ENCODE results near the gene PRKCE. TPM values are rescaled to one million over a fixed set of nuclear protein-coding genes. Genes with fewer than 3 reads are reported as not detected.

Gene PRKCE
- total RNA-seq, 2 donors from 2014 or later: 7.3 to 20.8 TPM

DNA sequence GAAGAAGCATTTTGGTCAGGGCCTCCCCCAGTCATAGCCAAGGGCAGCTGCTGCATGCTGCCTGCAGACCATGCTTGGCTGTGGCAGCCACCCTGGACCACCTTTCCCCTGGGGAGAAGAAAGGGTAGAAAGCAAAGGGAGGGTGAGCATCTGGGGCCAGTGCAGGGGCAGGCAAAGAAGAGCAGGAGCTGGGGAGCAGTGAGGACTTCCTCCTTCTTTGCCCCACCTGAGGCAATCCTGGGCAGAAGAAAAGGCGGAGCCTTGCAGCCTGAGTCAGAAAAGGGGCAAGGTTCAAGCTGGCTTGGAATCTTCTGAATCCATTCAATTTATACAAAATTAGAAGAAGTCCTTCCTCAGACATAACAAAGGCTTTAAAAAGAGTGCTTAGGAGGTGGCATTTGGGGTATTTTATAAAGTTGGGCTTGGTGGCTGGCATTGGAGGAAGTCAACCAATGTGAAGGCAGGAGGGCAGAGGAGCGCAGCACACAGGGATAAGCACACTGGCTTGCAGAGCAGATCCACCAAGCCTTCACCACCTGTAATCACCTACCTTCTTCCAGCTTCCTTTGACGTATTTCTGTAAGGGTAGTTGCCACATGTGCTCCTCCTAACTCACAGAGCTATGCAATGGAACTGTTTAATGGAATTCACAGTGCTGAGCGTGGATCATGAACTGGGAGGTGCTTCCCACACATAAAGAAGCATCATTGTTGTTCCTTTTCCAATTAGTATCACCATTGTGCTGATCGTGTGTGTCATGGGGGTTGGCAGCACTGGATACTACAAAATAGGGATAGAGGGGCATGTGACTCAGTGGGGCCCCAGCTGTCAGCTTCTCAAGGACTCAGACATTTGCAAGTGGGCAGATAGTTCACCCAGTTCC lies 491.3 kb downstream of the PRKCE start:
- DNase-seq: peak in 2 of 4 donors; percentile 22 to 23
- ATAC-seq: no peak
- intact Hi-C loops (cut with DNase I): no loop called here
- 84 to 91% methylated on average over 5 of the region's 5 CpGs for WGBS, 2 donors
- no peaks in the 10 kb centered on the region for H3K9me3 ChIP-seq
- H3K4me3 ChIP-seq: no peak overlapping the region
- H3K4me1 ChIP-seq: peaks cover 18% of the 10 kb centered on the region
- H3K27ac ChIP-seq: no peak overlapping the region
- TF ChIP-seq, protein P1, sequence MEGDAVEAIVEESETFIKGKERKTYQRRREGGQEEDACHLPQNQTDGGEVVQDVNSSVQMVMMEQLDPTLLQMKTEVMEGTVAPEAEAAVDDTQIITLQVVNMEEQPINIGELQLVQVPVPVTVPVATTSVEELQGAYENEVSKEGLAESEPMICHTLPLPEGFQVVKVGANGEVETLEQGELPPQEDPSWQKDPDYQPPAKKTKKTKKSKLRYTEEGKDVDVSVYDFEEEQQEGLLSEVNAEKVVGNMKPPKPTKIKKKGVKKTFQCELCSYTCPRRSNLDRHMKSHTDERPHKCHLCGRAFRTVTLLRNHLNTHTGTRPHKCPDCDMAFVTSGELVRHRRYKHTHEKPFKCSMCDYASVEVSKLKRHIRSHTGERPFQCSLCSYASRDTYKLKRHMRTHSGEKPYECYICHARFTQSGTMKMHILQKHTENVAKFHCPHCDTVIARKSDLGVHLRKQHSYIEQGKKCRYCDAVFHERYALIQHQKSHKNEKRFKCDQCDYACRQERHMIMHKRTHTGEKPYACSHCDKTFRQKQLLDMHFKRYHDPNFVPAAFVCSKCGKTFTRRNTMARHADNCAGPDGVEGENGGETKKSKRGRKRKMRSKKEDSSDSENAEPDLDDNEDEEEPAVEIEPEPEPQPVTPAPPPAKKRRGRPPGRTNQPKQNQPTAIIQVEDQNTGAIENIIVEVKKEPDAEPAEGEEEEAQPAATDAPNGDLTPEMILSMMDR (IDR thresholded peaks at IDR 0.05): no peak
- no peak for TF ChIP-seq POLR2A (IDR thresholded peaks at IDR 0.05)
- H3K27me3 ChIP-seq: no peaks in the 10 kb centered on the region
- no peaks in the 10 kb centered on the region for H3K36me3 ChIP-seq (replicated peaks in 1 of 2; ENCODE audit: insufficient read depth in 1 of 2, low read depth in 2 of 2)

GRCh38 chr2:46143429-46144132 lies 492.1 kb downstream of the PRKCE start:
- no peak for DNase-seq
- Histone ChIP-seq H3K4me3 (no peak overlapping the region), H3K36me3 (replicated peaks in 1 of 2; ENCODE audit: insufficient read depth in 1 of 2, low read depth in 2 of 2) (no peaks in the 10 kb centered on the region), H3K27me3 (no peaks in the 10 kb centered on the region), H3K4me1 (peaks cover 18% of the 10 kb centered on the region), H3K27ac (no peak overlapping the region), H3K9me3 (no peaks in the 10 kb centered on the region)
- intact Hi-C loops (cut with DNase I): no loop called here
- no peak for ATAC-seq
- WGBS, 2 donors: 87 to 94% methylated on average over 8 to 9 of the region's 9 CpGs
- TF ChIP-seq, protein P1 (IDR thresholded peaks at IDR 0.05): no peak
- no peak for TF ChIP-seq POLR2A (IDR thresholded peaks at IDR 0.05)

DNA sequence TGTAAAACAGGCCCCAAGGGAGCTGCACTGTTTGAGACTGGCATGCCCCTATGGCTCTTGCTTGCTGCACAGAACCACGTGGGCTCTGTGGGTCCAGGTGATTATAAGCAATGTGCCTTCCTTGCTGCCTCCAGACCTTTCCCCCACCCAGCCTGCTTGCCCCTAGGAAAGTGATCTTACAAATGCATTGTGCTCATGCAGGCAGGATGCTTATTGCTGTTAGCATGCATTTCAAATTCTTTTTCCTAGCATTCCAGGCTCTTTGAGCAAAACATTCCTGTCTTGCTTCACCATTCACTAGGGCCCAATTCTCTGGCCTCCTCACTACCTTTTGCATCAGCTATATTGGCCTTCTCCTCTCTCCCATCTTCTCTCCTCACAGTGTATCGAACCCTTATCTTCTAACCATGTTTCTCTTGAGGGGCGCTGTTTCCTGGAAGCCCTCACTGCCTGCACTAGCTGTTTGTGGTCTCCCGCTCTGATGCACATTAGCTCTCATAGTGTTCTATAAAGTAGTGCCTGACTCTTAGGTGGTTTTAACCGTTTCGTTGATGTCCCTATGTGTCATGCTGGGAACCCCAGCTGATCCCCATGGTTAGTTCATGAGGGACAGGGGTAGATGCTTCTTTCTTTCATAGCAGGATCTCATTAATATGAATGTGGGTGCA lies 492.8 kb downstream of the PRKCE start:
- Histone ChIP-seq H3K27ac (no peak overlapping the region), H3K36me3 (replicated peaks in 1 of 2; ENCODE audit: insufficient read depth in 1 of 2, low read depth in 2 of 2) (no peaks in the 10 kb centered on the region), H3K4me3 (no peak overlapping the region), H3K9me3 (no peaks in the 10 kb centered on the region), H3K27me3 (no peaks in the 10 kb centered on the region), H3K4me1 (peaks cover 18% of the 10 kb centered on the region)
- TF ChIP-seq, protein P1 (IDR thresholded peaks at IDR 0.05): no peak
- TF ChIP-seq POLR2A (IDR thresholded peaks at IDR 0.05): no peak
- ATAC-seq (no peak), DNase-seq (no peak)
- intact Hi-C loops (cut with DNase I): no loop called here
- WGBS, 2 donors: 95 to 96% methylated on average over 6 of the region's 6 CpGs

- ATAC-seq: no peak
Observed at GRCh38 chr2:46145017-46145416, 493.5 kb downstream of the PRKCE start.

More at GRCh38 chr2:46145017-46145416, 493.5 kb downstream of the PRKCE start:
- Histone ChIP-seq H3K4me1 (peaks cover 17% of the 10 kb centered on the region), H3K36me3 (replicated peaks in 1 of 2; ENCODE audit: insufficient read depth in 1 of 2, low read depth in 2 of 2) (no peaks in the 10 kb centered on the region), H3K4me3 (no peak overlapping the region), H3K27ac (no peak overlapping the region), H3K9me3 (no peaks in the 10 kb centered on the region), H3K27me3 (no peaks in the 10 kb centered on the region)
- TF ChIP-seq POLR2A (IDR thresholded peaks at IDR 0.05): no peak
- TF ChIP-seq, protein P1 (IDR thresholded peaks at IDR 0.05): no peak
- no peak for DNase-seq
- WGBS, 2 donors: 89 to 98% methylated on average over 5 of the region's 5 CpGs
- intact Hi-C loops (cut with DNase I): no loop called here

Data from body of pancreas (tissue), 4 donors.